Cardiac fibroblast (primary cell): Measurements from ENCODE around the gene VDAC1.

Experiments used
- DNase-seq, 2 donors: peaks; one replicate each; pipeline versions ENCODE4 v3.0.0 to v3.0.0-alpha.2; 2010; ENCODE audit warnings: low read depth in 2 of 2
- H3K4me3 ChIP-seq, 2 donors: replicated peaks in 1 of 2; 1 replicate in 1 of 2; 2 replicates in 1 of 2; pipeline ENCODE4 v1.5.1; 2011; ENCODE audit warnings: low read depth in 2 of 2, low read length in 2 of 2, mild to moderate bottlenecking in 2 of 2, moderate library complexity in 1 of 2
- TF ChIP-seq, protein P1 (sequence below): IDR thresholded peaks from one replicate; pipeline ENCODE4 v1.5.1; 2011; ENCODE audit warnings: low read depth, mild to moderate bottlenecking, low read length, inconsistent platforms

VDAC1 gene

DNA sequence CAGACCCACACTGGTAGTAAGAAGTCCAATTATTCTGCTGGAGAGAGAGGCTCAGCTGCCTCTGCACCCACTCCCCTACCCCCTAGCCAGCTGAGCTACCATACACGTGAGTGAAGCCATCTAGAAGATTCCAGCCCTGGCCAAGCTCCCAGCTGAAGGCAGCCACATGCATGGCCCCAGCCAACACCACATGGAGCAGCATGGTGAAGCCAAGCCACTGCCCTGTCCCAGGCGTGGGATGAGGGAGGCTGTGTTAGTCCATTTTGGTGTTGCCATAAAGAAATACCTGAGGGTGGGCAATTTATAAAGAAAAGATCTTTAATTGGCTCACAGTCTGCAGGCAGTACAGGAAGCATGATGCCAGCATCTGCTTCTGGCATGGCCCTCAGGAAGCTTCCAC lies 20.0 kb upstream of the VDAC1 start:
- H3K4me3 ChIP-seq, result no peak overlapping the region
- TF ChIP-seq, protein P1, sequence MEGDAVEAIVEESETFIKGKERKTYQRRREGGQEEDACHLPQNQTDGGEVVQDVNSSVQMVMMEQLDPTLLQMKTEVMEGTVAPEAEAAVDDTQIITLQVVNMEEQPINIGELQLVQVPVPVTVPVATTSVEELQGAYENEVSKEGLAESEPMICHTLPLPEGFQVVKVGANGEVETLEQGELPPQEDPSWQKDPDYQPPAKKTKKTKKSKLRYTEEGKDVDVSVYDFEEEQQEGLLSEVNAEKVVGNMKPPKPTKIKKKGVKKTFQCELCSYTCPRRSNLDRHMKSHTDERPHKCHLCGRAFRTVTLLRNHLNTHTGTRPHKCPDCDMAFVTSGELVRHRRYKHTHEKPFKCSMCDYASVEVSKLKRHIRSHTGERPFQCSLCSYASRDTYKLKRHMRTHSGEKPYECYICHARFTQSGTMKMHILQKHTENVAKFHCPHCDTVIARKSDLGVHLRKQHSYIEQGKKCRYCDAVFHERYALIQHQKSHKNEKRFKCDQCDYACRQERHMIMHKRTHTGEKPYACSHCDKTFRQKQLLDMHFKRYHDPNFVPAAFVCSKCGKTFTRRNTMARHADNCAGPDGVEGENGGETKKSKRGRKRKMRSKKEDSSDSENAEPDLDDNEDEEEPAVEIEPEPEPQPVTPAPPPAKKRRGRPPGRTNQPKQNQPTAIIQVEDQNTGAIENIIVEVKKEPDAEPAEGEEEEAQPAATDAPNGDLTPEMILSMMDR, result no peak
- DNase-seq, result no peak

DNA sequence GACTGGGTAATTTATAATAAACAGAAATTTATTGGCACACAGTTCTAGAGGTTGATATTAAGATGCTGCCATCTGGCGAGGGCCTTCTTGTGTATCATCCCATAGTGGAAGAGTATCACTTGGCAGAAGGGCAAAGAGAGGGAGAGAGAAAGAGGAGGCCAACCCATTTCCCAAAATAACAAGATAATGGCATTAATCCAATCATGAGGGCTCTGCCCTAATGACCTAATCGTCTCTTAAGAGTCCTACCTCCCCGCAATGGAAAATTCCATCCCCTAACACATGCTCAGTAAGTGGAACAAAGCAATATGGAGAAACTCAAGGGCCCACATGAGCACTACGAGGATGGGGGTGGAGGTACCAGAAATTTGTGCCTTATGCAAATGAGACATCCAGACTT lies 17.6 kb upstream of the VDAC1 start:
- no peak overlapping the region for H3K4me3 ChIP-seq
- DNase-seq, result no peak
- TF ChIP-seq, protein P1, result no peak

GRCh38 chr5:134020188-134020587 lies 15.4 kb upstream of the VDAC1 start:
- DNase-seq, result no peak
- H3K4me3 ChIP-seq, result no peak overlapping the region
- TF ChIP-seq, protein P1, result no peak

DNA sequence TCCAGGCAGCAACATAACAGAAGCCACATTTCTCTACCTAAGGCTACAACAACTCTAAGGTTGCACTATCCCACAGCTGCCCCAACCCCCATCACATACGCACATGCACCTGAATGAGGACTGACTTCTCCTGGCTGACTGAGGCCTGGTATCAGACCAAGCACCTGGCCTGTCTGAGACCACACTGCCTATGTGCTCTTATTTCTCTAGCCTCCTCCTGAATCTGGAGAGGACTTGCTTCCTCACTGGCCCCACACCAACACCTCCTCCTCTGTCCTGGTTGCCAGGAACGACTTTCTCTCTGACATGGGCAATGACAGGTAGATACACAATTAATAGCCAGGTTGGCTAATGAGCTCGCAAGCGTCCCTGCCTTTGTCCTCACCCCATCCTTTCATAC lies 14.9 kb upstream of the VDAC1 start:
- no peak overlapping the region for H3K4me3 ChIP-seq
- DNase-seq, result no peak
- TF ChIP-seq, protein P1, result no peak

DNA sequence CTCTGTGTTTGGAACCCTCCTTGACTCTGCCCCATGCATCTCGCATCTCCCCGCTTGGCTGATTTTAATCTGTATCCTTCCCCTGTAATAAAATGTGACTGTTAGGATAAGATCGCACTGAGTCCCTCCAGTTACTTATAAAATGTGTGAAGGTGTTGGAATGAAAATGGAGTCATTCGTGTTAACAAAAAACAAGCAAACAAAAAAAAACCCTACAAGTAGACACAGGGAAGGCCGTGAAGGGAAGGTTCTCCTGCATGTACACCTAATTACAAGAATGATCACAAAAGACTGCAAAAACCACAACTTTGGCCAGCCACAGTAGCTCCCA lies 14.2 kb upstream of the VDAC1 start:
- H3K4me3 ChIP-seq, result no peak overlapping the region
- DNase-seq, result no peak
- TF ChIP-seq, protein P1, result no peak

DNA sequence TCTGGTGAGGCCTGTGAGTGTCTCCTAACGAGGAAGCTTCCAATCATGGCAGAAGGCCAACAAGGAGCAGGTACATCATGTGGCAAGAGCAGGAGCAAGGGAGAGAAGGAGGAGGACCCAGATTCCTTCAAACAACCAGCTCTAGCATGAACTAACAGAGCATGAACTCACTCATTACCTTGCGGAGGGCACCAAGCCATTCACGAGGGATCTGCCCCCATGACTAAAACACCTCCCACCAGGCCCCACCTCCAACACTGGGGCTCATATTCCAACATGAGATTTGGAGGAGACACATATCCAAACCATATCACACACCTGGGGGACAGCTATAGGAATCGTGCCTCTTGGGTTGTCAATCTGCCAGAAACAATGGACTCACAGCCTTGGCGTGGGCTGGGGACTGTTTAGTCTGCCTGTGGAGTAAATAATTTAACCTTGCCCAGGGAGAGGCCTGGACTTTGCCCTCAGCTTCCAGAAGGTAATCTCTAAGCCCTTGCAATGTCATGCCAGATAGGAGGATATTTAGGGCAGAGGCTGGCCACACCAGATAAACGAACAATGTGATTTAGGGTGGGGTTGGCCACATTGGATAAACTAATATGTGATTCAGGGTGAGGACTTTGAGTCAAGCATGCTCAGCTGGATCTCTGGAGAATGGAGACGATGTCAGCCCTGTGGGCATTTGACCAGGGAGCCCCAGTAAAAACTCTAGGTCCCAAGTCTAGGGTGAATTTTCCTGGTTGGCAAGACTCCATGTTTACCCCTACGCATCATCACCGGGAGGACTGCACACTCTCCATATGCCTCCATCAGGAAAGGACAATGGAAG lies 13.6 kb upstream of the VDAC1 start:
- no peak overlapping the region for H3K4me3 ChIP-seq
- no peak for DNase-seq
- TF ChIP-seq, protein P1, result no peak
